ENCODE data around the gene SPOCK1. TPM values are rescaled to one million over a fixed set of nuclear protein-coding genes. Genes with fewer than 3 reads are reported as not detected.

SPOCK1 gene
- total RNA-seq, 2 experiments from 2014 or later: 0.16 to 0.38 TPM

DNA sequence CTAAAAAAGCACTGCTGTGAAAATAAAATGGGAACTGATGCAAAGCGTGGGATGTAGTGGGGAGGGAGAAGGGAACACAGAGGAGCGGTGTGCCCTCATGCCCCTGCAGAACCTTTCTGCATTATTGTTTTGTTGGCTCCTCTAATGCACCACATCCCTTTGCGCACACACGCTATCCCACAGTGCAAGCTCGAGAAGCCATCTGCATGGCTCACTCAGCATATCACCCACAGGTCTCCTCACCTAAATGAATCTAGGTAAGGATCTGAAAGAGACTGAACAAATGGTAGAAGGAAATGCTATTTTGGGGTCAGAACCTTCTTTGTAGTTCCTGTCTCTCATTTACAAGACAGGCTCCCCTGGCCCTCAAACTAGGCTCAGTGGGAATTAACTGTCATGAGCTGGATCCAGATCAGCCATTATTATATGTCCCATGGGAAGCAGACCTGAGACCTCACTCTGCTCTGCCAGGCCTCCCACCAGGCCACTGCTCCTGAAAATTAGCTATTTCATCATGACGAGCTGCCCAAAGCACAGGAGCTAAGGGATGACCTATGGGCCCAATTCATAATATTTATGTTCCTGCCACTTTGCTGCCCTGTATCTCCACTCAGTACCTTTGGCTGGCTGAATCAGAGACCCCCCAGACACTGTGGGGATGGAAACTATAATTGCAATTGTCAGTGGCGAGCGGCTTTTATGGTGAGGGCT is 169.4 kb downstream of the SPOCK1 start:
- Mint-ChIP-seq H3K4me3 (no peak overlapping the region), H3K27ac (no peak overlapping the region), H3K27me3 (no peaks in the 10 kb centered on the region), H3K9me3 (ENCODE audit: low read depth) (no peaks in the 10 kb centered on the region), H3K36me3 (no peaks in the 10 kb centered on the region), H3K4me1 (no peaks in the 10 kb centered on the region)
- CTCF ChIA-PET: interaction anchor here (1.3 kb wide), 1 partner anchor 10 kb away, joined by 6 read pairs; no protein-coding TSS in a partner anchor
- DNase-seq: no peak
- ATAC-seq: no peak

DNA sequence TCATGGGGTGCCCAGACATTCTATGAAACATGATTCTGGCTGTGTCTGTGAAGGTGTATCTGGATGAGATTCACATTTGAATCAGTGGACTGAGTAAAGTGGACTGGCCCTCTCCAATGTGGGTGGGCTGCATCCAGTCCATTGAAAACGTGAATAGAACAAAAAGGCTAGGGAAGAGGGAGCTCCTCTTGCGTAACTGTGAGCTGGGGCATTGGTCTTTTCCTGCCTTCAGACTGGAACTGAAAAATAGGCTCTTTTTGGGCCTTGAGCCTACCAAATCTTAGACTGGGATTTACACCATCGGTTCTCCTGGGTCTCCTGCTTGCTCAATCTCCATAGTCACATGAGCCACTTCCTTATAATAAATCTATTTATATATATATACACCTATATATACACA is 170.1 kb downstream of the SPOCK1 start:
- Mint-ChIP-seq H3K4me3 (no peak overlapping the region), H3K36me3 (no peaks in the 10 kb centered on the region), H3K27ac (no peak overlapping the region), H3K9me3 (ENCODE audit: low read depth) (no peaks in the 10 kb centered on the region), H3K4me1 (no peaks in the 10 kb centered on the region), H3K27me3 (no peaks in the 10 kb centered on the region)
- no peak for ATAC-seq
- no peak for DNase-seq
- CTCF ChIA-PET: interaction anchor here (0.9 kb wide), 1 partner anchor 9 kb away, joined by 3 read pairs; no protein-coding TSS in a partner anchor

DNA sequence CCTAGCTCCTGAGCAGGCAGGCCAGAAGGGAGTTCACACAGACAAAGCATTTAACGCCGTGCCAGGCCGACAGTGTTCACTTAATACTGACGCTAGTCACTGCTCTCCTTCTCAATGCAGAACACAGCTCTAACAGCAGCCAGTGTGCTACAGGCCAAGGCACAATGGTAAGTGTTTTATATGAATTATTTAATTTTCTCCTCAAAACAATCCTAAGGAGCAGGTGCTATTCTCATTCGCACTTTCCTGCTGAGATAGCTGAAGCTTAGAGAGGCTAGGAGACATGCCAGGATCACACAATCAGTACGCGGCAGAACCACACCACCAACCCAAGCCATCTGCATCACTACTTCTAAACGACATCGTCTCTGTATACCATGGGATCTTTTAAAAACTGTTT is 170.7 kb downstream of the SPOCK1 start:
- DNase-seq (no peak), ATAC-seq (no peak)
- H3K27ac Mint-ChIP-seq: no peak overlapping the region
- CTCF ChIA-PET: interaction anchor here (0.9 kb wide), 1 partner anchor 8 kb away, joined by 3 read pairs; no protein-coding TSS in a partner anchor
- no peaks in the 10 kb centered on the region for H3K9me3 Mint-ChIP-seq (ENCODE audit: low read depth)
- peaks cover 4% of the 10 kb centered on the region for H3K27me3 Mint-ChIP-seq
- no peak overlapping the region for H3K4me3 Mint-ChIP-seq
- H3K36me3 Mint-ChIP-seq: no peaks in the 10 kb centered on the region
- H3K4me1 Mint-ChIP-seq: no peaks in the 10 kb centered on the region

DNA sequence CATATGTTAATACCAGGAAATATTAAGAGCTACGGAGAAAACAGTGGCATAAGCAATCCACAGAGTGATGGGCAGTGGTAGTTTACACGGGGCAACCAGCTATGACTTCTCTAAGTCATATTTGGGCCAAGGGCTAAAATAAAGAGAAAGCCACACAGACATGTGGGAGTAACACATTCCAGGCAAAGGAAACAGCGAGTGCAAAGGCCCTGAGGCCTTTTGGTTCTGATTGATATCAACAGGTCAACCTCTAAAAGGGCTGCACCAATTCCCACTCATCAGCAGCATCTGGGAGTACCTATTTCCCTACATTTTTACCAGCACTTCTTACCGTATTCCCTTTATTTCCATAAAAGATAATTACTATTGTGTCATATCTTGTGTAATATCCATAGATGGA is 173.4 kb downstream of the SPOCK1 start:
- peaks cover 15% of the 10 kb centered on the region for H3K27me3 Mint-ChIP-seq
- no peak for ATAC-seq
- H3K27ac Mint-ChIP-seq: no peak overlapping the region
- H3K36me3 Mint-ChIP-seq: no peaks in the 10 kb centered on the region
- no peak for DNase-seq
- H3K4me1 Mint-ChIP-seq: no peaks in the 10 kb centered on the region
- no peaks in the 10 kb centered on the region for H3K9me3 Mint-ChIP-seq (ENCODE audit: low read depth)
- no peak overlapping the region for H3K4me3 Mint-ChIP-seq
- CTCF ChIA-PET: interaction anchor here (1.2 kb wide), 1 partner anchor 173 kb away, joined by 3 read pairs; no protein-coding TSS in a partner anchor

DNA sequence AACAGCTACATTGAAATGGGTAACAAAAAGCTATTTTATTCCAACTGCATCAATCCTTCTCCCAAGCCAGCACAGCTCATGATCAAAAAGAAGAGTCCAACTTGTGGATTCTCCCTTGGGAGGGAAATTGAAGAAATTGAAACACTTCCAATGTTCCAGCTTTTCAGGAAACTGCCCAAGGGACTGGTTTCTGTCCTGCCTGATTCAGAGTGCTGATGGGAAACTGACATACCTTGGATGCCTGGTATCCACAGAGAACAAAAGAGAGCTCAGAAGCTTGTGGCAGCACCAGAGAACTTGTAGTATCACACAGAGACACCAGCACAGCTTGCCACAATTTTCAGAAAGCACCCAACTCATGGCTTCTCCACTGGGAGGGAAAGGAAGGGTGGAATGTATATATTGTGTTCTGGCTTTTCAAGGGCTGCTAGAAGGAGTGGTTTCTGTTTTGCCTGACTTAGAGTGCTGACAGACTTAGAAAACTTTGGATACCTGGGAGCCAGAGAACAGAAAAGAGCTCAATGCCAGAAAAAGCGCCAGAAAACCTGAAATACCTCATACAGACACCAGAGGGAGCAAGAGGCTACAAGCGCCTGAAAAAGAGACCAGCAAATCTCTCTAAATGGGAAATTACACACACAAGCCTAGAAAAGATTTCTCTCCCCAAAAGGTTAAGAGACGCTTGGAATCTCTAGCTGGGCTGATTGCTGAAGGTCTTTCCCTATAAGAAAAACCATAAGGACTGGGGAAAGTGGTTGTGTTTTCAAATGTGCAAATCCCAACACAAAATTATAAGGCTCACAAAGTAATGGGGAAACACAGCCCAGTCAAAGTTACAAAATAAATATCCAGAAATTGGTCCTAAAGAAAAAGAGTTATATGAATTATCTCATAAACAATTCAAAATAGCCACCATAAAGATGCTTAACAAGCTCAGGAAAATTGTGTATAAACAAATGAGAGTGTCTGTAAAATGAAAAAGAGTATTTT is 178.8 kb downstream of the SPOCK1 start:
- Mint-ChIP-seq H3K36me3 (no peaks in the 10 kb centered on the region), H3K4me3 (no peak overlapping the region)
- no peak for DNase-seq

DNA sequence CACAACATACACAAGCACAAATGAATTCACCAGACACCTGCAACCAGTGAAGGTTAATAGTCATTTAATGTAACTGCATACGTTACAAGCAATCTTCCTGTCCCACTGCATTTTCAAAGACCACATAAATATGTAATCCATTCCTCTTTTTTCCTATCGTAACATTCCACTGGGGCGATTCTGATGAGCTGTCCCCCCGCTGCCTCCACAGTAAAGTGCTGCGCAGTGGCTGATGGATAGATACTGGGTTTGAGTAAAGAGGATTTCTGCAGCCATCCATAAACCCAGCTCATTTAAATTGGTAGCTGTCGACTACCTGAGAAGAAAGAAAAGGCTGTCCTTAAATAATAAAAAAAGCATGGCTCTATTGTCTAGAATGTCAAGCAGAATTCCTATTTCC is 181.1 kb downstream of the SPOCK1 start:
- Mint-ChIP-seq H3K4me1 (no peaks in the 10 kb centered on the region), H3K36me3 (no peaks in the 10 kb centered on the region), H3K27ac (no peak overlapping the region), H3K4me3 (no peak overlapping the region), H3K27me3 (peaks cover 23% of the 10 kb centered on the region), H3K9me3 (ENCODE audit: low read depth) (no peaks in the 10 kb centered on the region)
- CTCF ChIA-PET: interaction anchor here (1.0 kb wide), 1 partner anchor 180 kb away, joined by 3 read pairs; no protein-coding TSS in a partner anchor
- DNase-seq (no peak), ATAC-seq (no peak)

More for the DNA sequence above, 178.8 kb downstream of the SPOCK1 start:
- H3K4me1 Mint-ChIP-seq: no peaks in the 10 kb centered on the region
- peaks cover 30% of the 10 kb centered on the region for H3K27me3 Mint-ChIP-seq
- CTCF ChIA-PET: interaction anchor here (0.6 to 3.4 kb wide), 16 partner anchors 8 to 285 kb away, joined by 3 to 26 read pairs (median 4); partner anchors contain the start of gene SPOCK1
- no peak for ATAC-seq
- no peak overlapping the region for H3K27ac Mint-ChIP-seq
- H3K9me3 Mint-ChIP-seq (ENCODE audit: low read depth): no peaks in the 10 kb centered on the region

DNA sequence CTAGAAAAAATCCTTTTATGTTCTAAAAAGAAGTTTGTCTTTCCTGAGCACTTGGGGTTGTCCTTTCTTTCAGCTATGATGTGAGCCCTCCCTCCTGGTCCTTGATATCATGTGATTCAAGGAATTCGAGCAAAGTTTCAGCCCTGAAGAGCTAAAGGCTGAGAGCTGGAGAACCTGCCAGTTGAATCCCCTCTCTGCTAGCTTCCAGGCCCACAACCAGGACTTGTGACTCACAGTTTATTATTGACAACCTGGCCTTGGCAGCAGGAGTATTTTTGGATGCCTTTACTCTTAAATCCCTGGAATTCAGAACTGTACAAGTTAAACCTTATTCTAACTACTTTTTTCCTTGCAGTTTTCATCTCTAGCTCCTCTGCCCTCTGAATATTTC is 182.8 kb downstream of the SPOCK1 start:
- no peak for DNase-seq
- no peaks in the 10 kb centered on the region for H3K4me1 Mint-ChIP-seq
- no peak for ATAC-seq
- H3K27ac Mint-ChIP-seq: no peak overlapping the region
- no peaks in the 10 kb centered on the region for H3K36me3 Mint-ChIP-seq
- CTCF ChIA-PET: no interaction called here
- no peaks in the 10 kb centered on the region for H3K9me3 Mint-ChIP-seq (ENCODE audit: low read depth)
- peaks cover 22% of the 10 kb centered on the region for H3K27me3 Mint-ChIP-seq
- H3K4me3 Mint-ChIP-seq: no peak overlapping the region

DNA sequence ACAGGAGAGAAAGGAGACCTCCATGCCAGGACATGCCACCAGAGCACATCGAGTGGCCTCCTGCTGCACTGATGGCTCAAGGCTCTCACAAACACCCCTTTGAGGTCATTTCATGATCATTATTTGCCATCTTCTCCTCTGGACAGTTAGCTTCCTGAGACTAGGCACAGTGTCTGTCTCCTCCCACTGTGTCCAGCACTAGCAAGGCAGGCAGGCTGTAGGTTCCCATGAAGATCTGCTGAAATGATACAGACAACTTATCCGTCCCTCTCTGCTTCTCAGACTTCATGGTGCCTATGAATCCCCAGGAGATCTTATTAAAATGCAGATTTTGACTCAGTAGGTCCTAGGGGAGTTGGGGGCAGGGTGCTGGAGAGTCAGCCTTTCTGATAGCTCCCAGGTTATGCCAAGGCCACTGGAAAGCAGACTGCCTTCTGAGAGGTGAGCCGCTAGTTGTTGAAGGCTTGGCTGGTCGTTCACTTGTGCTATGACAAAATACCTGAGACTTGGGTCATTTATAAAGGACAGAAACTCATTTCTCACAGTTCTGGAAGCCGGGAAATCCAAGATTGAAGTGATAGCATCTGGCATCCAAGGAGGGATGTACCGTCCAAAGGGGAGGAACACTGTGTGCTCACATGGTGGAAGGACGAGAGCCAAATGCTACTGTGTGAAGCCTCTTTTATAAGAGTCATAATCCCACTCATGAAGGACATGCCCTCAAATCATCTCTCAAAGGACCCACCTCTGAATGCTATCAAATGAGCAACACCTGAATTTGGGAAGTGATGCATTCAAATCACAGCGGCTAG is 183.4 kb downstream of the SPOCK1 start:
- Mint-ChIP-seq H3K4me3 (no peak overlapping the region), H3K27me3 (peaks cover 22% of the 10 kb centered on the region), H3K27ac (no peak overlapping the region), H3K36me3 (no peaks in the 10 kb centered on the region), H3K9me3 (ENCODE audit: low read depth) (no peaks in the 10 kb centered on the region), H3K4me1 (no peaks in the 10 kb centered on the region)
- no peak for ATAC-seq
- CTCF ChIA-PET: no interaction called here
- DNase-seq: no peak

DNA sequence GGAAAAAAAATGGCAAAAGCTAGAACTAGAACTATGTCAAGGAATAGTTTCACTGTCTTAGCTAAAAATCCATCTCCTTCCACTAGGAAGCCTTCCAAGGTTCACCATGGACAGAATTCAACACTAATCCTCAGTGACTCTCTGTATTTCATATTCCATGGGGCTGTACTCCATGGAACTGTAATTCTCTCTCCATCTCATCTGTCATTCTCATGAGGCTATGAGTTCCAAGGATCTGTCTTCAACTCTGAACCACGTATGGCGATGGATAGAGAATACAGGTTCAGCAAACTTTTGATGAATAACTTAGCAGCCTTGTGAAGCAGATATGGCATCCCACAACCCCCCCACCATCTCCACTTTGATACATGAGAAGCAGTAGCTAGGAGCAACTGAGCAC is 184.0 kb downstream of the SPOCK1 start:
- no peak overlapping the region for H3K4me3 Mint-ChIP-seq
- ATAC-seq: no peak
- H3K27ac Mint-ChIP-seq: no peak overlapping the region
- peaks cover 18% of the 10 kb centered on the region for H3K27me3 Mint-ChIP-seq
- no peaks in the 10 kb centered on the region for H3K9me3 Mint-ChIP-seq (ENCODE audit: low read depth)
- CTCF ChIA-PET: interaction anchor here (1.2 kb wide), 1 partner anchor 184 kb away, joined by 3 read pairs; no protein-coding TSS in a partner anchor
- no peaks in the 10 kb centered on the region for H3K36me3 Mint-ChIP-seq
- no peak for DNase-seq
- no peaks in the 10 kb centered on the region for H3K4me1 Mint-ChIP-seq

DNA sequence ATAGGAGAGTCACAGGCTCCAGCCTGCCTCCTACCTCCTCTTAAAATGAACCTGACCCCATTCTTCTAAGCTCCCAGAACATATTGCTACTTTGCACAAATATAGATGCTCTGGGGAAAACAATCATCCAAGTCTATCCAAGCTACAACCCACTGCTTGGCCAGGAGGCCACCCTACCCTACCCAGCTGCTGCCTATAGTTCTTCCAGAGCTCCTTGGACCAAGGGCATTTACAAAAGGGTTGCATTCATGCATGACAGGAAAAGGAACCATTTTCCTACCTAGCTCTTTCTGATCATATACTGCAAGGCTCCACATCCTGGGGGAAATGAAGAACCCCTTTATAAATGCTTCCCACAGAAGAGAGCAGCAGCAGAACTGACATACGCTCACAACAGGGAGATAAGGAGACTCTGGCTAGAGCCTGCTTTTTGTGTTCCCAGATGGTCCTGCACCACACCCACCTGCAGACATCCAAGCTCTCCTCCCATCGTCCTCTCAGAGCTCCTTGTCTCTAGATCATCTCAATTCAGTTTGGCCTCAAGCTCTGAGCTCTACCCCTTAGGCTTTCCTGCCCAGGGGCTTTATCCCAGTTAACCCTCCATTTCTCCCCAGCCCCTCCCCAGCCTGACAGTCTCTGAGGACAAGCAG is 185.5 kb downstream of the SPOCK1 start:
- ATAC-seq: no peak
- Mint-ChIP-seq H3K4me3 (no peak overlapping the region), H3K36me3 (no peaks in the 10 kb centered on the region), H3K27me3 (peaks cover 25% of the 10 kb centered on the region), H3K9me3 (ENCODE audit: low read depth) (no peaks in the 10 kb centered on the region), H3K27ac (no peak overlapping the region), H3K4me1 (no peaks in the 10 kb centered on the region)
- no peak for DNase-seq
- CTCF ChIA-PET: no interaction called here

DNA sequence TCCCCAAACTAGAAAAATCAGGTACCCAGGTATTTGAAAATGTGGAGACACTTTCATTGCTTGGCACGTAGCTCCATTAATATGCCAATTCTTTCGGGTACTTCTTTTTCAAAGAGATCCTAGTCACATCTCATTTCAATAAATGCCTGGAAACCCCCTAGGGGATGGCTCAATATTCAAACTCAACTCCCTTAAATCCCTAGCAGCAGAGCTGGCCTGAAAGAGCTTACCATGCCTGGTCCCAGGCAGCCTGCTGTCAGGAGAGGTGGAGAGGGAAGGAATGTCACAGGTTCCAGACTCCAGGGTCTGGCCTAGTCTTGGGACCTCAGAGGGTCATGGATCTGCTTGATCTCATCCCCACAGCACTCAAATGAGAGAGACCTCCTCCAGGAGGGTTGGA is 187.1 kb downstream of the SPOCK1 start:
- peaks cover 24% of the 10 kb centered on the region for H3K27me3 Mint-ChIP-seq

DNA sequence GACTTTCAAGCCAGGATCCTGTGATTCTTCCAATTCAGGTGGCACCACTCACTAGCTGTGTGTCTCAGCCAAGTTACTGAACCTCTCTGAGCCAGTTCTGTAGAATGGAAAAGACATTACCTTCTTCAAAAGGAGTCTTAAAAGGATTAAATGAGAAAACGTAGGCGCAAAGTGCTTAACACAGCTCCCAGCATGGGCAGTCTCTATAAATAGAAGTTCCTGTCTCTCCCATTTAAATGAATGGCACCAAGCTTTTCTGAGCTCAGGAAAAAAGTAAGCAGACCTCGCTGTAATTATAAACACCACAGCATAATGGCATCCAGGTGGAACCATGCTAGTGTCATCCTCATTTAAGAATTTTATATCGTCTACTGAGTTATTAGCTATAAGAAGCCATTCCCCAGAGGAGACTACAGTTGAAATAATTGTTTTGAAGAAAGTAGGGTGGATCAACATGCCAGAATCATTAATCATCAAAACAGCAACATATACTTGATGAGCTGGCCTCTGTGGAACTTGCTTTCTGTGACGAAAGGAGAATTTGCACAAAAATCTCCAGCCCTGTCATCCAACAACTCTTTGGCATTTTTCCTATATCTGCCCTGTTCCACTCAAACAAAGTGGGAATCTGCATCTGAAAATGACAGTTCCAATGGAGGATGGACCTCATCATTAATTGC is 188.9 kb downstream of the SPOCK1 start:
- no peak overlapping the region for H3K27ac Mint-ChIP-seq
- CTCF ChIA-PET: interaction anchor here (1.8 kb wide), 1 partner anchor 10 kb away, joined by 10 read pairs; no protein-coding TSS in a partner anchor
- H3K27me3 Mint-ChIP-seq: peaks cover 18% of the 10 kb centered on the region
- H3K4me1 Mint-ChIP-seq: no peaks in the 10 kb centered on the region
- no peak for ATAC-seq
- no peaks in the 10 kb centered on the region for H3K9me3 Mint-ChIP-seq (ENCODE audit: low read depth)
- no peak overlapping the region for H3K4me3 Mint-ChIP-seq
- no peak for DNase-seq
- no peaks in the 10 kb centered on the region for H3K36me3 Mint-ChIP-seq

More for the DNA sequence above, 187.1 kb downstream of the SPOCK1 start:
- CTCF ChIA-PET: no interaction called here
- ATAC-seq (no peak), DNase-seq (no peak)
- Mint-ChIP-seq H3K4me3 (no peak overlapping the region), H3K27ac (no peak overlapping the region), H3K9me3 (ENCODE audit: low read depth) (no peaks in the 10 kb centered on the region), H3K36me3 (no peaks in the 10 kb centered on the region), H3K4me1 (no peaks in the 10 kb centered on the region)

Data from activated CD8-positive, alpha-beta memory T cell treated with anti-CD3 and anti-CD28 coated beads, Interleukin-2, amount 10 ng/mL, durations not matched to agents 7 days and 5 days (primary cell).